Islet of Langerhans (tissue), 1 donor: ENCODE data around the gene HSP90AB1.
A peak's percentile ranks its signal among the peaks of the same experiment; 100 is the strongest.

Source experiments
- FAIRE-seq: peaks from one replicate; lab custom pipeline; 2011; peaks lifted over from hg19 to GRCh38; lab: Jason Lieb, UNC

HSP90AB1 gene

DNA sequence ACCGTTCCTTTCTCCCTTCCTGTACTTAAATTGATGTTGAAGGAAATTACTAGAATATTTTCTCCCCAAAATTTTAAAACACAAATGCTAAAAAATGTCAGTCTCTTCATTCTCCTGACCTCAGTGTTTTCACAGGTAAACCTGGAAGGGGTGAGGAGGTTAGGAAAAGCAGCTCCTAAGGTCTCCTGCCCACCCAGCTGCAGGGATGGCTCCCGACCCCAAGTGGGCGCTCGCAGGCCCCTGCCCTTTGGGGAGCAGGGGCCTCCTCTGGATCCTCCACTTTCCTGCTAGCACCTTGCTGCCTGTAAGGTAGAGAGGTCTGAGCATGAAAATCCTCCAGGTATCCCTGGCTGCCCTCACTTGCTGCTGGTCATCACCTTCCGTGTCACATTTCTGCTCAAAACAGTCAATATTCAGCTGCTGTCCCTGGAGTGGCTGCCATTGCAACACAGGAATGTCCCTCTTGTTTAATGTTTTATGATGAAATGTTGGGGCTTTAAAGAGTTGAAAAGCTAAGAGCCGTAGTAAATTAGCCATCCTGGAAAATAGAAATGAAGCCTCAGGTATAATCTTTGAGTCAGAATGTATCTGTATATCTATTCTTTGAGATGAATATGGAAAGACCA, 10.9 kb upstream of the HSP90AB1 start:
- FAIRE-seq: no peak

- FAIRE-seq: peak; percentile 95
Observed at GRCh38 chr6:44237021-44237812, 9.7 kb upstream of the HSP90AB1 start.

DNA sequence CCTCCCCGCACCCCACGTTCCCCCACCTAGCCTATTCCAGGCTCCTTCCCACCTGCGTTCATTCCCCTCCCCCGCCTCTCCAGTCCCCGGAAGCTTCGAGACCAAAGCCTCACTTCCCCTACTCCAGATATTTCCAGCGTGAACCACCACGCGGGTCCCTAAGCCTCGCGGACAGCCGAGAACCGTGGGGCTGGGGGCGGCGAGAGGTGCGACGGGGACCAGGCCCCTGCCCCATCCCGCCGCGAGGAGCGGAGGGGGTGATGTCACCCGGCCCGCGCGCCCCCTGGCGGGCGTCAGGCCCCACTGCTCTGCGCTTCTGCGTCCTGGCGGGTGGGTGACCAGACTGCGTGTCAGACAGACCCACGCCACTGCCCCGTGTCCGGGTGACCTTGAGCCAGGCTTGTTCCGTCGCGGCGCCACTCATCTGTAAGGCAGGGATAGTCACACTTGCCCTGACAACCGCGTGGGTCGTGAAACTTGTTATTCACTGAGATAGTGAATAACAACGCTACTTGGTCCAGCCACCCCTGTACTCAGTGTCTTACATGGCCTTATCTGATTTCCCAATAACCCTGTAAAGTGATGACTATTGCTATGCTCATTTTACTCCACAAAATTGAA, 9.0 kb upstream of the HSP90AB1 start:
- no peak for FAIRE-seq

- no peak for FAIRE-seq
Observed at GRCh38 chr6:44238687-44239350, 8.1 kb upstream of the HSP90AB1 start.

DNA sequence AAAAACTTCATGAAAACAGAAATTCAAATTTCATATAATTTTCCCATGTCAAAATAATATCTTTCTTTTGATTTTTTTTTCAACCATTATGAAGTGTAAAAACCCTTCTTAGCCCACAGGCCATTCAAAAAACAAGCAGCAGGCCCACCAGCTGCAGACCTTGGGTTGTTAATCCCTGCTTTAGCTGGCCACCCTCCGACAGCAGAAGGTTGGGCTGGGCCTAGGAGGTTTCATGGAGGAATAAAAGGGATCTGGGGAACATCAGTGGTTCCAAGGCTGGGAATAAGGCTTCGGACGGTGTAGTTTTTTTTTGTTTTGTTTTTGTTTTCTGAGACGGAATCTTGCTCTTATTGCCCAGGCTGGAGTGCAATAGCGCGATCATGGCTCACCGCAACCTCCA, 3.6 kb upstream of the HSP90AB1 start:
- no peak for FAIRE-seq

DNA sequence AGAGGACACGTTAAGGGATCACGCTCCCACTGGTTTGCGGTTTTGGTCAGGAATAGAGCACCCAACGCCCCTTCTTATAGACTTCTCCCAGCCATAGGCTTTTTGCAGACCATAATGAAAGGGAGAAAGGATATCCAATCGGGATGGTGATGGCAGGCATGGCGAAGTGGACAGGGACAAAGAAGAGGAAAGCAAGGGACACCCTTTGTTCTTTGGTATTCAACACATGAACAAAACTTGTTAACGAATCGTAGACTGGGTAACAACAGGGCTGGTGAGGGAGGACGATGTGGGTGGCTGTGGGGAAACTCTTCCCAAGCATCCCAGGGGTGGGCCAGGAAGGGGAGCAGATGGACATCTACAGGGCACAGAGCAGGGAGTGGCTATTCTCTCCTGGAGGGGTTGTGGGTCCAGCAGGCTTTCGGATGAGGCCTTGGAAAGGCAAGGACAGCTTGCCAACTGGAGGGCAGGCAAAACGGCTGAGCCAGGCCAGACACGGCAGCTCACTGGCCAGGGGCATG, 1.4 kb upstream of the HSP90AB1 start:
- no peak for FAIRE-seq

DNA sequence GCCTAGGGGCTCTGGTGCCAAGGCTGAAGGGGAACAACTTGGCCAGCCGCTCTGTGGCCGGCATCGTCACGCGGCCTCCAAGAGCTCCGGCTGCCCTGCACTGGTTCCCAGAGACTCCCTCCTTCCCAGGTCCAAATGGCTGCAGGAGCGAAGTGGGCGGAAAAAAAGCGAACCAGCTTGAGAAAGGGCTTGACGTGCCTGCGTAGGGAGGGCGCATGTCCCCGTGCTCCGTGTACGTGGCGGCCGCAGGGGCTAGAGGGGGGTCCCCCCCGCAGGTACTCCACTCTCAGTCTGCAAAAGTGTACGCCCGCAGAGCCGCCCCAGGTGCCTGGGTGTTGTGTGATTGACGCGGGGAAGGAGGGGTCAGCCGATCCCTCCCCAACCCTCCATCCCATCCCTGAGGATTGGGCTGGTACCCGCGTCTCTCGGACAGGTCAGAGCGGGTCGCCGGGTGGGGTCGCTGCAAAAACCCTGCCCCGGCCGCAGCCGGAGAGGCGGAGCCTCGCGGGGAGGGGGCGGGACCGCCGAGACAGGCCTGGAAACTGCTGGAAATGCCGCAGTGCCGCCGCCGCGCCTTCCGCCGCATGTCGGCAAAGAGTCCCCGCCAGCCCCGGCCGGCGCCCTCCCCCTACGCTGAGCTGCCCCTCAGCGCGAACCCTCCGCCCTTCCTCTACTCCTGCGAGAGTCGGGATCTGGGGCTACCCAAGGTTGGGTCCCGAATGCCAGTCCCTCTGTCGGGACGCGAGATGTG, 814 bp upstream of the HSP90AB1 start:
- FAIRE-seq: no peak

DNA sequence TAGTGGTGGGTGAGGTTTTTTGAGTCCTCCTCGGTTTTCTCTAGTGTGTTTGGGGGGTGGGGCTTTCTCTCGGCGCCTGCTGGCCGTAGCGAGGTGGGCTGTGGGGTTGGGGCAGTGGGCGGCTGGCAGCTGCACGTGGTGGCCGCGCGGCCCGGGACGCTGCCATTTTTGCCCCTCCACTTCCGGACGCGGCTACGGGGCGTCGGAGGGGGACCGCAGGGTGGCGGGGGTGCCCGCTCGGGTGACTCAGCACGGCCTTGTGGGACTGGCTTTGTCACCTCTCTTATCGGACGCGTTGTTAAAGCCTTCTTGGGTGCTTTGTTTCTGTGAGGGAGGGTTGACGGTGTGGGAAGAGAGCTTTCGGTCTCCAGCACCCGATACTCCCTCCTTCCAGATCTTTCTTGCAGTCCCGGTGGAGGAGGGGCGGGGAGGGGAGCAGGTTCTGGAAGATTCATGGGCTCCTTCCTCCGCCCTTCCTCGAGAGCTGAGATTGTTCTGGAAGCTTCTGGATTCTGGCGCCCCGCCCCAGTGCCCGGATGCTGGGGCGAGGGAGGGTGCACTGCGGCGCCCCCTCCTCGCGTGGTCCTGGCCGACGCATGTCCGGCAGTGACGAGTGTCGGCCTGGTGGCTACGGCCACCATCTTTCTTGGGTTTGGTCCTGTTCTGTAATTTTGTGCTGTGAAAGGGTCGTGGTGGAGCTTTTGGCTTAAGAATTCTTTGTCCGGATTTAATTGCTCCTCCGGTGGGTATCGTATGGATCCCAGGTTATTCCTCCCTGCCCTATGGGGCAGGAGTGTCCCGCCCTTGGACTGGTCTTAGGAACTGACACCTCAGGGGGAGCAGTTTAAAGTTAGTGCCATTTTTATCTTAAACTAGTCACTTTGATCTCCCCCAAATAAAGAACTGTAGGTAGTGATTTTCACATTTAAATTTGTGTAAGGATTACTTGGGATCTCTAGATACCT, 719 bp downstream of the HSP90AB1 start:
- no peak for FAIRE-seq

- no peak for FAIRE-seq
Observed at GRCh38 chr6:44248579-44248978, 1.7 kb downstream of the HSP90AB1 start.

- no peak for FAIRE-seq
Observed at GRCh38 chr6:44249082-44249748, 2.3 kb downstream of the HSP90AB1 start.

DNA sequence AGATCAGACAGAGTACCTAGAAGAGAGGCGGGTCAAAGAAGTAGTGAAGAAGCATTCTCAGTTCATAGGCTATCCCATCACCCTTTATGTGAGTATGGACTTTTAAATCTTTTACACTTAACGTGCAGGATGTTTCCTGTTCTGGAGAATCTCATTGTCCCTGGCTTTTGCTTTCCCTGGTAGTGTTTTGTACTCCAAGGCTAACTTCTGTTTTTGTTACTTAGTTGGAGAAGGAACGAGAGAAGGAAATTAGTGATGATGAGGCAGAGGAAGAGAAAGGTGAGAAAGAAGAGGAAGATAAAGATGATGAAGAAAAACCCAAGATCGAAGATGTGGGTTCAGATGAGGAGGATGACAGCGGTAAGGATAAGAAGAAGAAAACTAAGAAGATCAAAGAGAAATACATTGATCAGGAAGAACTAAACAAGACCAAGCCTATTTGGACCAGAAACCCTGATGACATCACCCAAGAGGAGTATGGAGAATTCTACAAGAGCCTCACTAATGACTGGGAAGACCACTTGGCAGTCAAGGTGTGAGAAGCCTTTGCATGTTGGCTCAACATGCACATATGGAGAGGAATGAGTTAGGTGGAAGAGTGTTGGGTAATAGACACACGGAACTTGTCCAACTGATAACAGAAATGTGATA, 3.3 kb downstream of the HSP90AB1 start:
- FAIRE-seq: no peak

DNA sequence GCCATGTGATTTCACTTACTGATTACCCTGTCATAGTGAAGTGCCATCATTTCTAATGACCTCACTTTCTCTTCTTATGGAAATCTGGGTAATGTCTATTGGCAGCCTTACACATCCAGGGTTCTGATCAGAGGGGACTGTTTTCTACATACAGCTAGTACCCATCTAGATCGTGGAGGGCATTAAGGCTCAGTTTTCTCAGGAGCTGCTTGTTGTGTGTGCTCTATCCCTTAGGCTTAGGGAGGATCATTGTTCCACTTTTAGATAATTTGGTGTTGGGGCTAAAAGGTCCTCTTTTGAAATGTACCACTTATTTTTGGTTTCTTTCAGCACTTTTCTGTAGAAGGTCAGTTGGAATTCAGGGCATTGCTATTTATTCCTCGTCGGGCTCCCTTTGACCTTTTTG, 3.8 kb downstream of the HSP90AB1 start:
- FAIRE-seq: no peak

DNA sequence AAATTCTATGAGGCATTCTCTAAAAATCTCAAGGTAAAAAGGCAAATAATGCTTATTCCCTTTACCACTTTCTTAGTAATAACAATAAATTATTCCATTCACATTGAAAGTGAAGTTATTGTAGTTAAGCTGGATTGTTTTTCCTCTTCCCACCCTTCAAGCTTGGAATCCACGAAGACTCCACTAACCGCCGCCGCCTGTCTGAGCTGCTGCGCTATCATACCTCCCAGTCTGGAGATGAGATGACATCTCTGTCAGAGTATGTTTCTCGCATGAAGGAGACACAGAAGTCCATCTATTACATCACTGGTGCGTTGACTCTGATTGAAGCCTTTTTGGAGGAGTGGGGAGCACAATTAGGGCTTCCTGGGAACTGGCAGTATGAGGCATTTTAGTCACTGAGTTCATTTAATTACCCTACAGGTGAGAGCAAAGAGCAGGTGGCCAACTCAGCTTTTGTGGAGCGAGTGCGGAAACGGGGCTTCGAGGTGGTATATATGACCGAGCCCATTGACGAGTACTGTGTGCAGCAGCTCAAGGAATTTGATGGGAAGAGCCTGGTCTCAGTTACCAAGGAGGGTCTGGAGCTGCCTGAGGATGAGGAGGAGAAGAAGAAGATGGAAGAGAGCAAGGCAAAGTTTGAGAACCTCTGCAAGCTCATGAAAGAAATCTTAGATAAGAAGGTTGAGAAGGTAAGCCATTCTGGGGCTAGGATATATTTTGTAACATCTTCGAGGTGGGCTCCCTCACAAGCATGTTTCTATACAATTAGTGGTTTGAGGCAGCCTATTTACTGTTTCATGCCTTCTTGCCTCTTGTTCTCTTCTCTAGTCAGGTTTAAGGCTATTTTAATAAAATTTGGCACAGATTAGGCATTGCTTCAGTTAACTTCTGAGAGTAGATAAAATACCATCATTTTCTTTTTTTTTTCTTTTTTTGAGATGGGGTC, 4.9 kb downstream of the HSP90AB1 start:
- FAIRE-seq: no peak

- no peak for FAIRE-seq
Observed at GRCh38 chr6:44253307-44254101, 6.6 kb downstream of the HSP90AB1 start.

- no peak for FAIRE-seq
Observed at GRCh38 chr6:44254191-44255104, 7.5 kb downstream of the HSP90AB1 start.

DNA sequence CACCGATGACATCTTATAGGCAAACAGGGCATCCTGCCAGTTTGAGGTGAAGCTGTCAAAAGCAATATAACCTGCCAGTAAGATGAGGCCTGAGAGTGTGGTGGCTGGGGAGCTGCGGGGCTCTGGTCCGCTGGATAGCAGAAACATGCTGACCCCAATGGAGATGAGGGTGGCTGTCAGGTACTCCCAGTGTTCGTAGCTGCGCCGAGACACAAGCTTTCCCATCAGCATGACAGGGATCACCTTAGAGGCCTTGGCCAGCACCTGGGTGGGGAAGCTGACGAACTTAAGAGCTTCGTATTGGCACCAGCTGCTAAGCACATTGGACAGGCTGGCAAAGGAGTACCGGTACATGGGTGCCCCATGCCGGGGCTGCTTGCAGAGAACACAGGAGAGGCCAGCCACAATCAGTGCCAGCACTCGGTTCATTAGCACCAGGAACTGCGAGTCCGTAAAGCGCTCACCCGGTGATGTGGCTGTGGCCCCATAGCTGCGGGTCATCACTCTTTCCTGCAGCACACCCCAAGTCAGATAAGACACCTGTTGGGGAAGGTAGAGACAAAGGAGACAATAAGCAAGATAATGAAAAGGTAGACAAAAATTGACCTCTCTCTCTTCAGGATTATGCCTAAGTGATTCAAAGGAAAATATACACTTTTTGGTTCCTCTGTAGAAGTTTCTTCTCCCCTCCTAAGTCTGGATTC, 8.4 kb downstream of the HSP90AB1 start:
- FAIRE-seq: no peak
